ENCODE results near the gene NEDD4L.

Gene NEDD4L

DNA sequence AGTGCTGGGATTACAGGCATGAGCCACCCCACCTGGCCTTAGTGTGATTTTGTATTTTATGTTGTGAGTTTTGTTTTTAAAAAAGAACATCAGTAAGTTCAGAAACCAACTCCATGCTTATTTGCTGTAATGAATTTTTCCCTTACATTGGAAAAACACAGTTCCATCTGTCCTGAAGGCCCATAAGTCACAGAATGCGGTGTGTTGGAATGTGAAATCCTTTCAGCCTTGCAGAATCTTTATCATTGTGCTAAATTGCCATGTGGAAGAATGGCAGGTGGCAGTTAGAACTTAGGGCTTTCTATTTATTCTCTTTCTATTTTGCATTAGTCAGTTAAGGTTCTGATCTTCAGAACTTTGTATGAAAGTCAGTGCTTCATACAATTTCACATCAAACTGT is 52.6 kb downstream of the NEDD4L start:
- no peak for DNase-seq

DNA sequence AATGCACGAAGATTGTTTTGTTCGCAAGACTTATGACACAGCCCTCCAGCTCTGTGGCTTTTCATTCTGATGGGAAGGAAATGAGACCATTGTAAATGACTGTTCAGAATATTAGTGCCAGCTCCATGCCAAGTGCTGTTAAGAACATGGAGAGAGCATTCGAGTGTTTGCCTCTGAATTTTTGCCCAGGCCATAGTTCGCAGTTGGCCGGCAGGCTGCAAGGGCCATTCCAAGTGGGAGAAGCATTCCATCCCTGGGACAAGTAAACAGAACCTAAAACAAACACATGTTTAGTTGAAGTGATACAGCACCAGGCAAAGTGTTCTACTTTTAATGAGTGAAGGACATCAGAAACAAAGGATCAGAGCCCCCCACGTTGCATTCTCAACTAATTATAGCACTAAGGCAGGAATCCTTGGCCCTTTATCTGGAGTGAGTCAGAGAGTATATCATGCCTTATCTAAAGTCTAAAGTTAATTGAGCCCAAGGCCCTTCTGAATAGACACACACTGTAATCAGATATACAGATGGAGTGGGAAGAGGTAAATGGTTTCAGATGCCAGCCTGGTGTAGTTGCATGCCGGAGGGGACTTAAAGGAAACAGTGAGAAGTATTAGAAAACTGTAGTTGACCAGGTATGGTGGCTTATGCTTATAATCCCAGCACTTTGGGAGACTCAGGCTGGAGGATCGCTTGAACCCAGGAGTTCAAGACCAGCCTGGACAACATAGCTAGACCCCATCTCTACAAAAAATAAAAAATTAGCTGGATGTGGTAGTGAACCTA is 53.3 kb downstream of the NEDD4L start:
- DNase-seq = no peak

- no peak for DNase-seq
Observed at GRCh38 chr18:58097907-58098166, 53.8 kb downstream of the NEDD4L start.

GRCh38 chr18:58098706-58099105 is 54.7 kb downstream of the NEDD4L start:
- DNase-seq = no peak

- DNase-seq = no peak
Observed at GRCh38 chr18:58100154-58100553, 56.1 kb downstream of the NEDD4L start.

GRCh38 chr18:58101291-58101794 is 57.3 kb downstream of the NEDD4L start:
- DNase-seq = no peak

DNA sequence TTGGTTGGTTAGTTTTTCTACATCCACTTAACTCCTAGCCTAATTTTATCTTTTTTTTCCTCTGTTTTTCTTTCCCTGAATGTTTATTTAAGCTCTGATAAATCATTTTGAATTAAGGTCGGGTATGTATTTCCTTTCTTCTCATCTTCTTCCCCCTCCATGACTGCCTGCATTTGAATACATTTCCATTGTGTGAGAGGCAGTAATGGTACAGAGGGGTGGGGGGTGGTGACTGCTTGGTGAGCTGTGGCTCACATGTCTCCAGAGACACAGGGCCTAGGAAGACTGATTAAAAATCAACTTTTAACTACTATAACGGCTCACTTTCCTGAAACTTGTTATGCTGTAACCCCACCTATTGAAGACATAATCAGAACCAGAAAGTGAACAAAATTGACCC is 58.0 kb downstream of the NEDD4L start:
- no peak for DNase-seq

DNA sequence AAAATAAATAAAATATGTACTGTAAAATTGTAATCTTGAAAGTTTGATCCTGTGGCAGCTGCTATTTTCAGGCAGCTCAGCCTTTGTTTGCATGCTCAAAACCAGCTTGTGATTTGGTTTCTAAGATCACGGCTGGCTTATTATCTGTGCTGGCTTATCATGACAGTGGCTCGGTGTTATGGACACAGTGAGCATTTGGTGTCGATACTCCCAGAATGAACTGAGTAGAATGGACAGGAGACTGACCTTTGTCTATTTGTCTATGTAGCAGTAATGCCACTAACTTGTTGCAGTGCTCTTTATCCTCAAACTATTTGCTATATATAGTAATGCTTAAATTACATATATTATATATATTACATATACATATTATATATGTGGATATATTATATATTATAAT is 58.8 kb downstream of the NEDD4L start:
- no peak for DNase-seq

- no peak for DNase-seq
Observed at GRCh38 chr18:58103339-58103985, 59.4 kb downstream of the NEDD4L start.

GRCh38 chr18:58104096-58104495 is 60.1 kb downstream of the NEDD4L start:
- no peak for DNase-seq

DNA sequence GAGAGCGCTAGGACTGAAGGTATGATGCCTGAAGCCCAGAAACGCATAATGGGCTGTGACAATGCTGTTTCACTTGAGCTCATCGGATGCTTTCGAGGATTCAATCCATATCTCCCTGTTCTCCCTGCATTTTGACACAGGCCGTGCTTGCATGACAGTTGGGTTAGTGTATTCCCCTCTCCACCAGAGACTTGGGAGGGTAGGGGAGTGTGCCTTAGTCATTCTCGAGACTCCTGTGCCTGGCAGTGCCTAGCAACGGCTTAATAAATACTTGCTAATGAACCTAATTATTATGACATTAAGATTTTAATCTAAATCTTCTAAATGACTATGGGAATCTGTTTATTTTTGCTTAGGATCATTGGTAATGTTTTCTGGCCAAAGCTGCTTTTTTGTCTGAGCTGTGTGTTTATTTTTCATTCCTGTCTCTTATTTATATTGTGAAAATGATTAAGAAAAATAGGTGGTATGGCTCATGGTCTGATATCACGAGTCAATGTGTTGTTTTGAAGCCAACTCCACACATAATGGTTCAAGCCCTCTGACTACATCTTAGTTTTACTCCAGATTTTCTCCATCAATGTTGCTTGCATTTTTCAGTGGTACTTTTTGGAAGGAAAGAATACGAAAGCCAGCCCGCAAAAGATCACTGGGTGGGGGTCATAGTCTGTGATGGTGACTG is 61.3 kb downstream of the NEDD4L start:
- no peak for DNase-seq

GRCh38 chr18:58105888-58106260 is 61.8 kb downstream of the NEDD4L start:
- DNase-seq = no peak

DNA sequence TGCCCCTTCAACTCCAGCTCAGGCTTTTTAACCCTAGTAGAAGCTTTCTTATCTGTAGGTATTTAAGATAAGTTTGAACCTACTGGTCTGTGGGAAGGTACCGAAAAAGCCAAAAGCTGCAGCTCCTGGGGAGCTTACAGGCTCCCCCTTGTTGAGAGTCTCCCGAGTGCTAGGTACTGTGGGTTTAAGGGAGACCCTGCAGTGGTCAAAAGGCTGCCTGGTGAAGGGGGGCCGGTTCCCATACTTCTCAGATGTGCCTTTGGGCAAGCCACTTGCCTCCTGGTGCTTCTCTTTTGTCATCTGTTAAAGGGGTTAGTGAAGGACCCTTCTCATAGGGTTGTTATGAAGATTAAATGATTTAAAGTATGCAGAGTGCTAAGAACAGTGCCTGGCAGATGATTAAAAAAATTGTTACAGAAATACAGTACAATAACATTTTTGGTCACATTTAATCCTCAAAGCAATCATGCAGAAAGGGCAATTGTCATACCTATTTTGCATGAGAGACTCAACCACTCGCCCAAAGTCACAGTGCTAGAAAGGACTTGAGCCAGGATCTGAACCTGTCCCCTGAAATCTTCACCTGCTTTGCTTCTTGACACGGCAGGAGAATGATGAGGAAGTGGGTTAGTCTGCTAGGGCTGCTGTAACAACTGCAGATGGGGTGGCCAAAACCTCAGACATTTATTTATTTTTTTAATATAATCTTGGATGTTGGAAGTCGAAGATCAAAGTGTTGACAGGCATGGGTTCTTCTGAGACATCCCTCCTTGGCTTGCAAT is 62.5 kb downstream of the NEDD4L start:
- DNase-seq = no peak

DNA sequence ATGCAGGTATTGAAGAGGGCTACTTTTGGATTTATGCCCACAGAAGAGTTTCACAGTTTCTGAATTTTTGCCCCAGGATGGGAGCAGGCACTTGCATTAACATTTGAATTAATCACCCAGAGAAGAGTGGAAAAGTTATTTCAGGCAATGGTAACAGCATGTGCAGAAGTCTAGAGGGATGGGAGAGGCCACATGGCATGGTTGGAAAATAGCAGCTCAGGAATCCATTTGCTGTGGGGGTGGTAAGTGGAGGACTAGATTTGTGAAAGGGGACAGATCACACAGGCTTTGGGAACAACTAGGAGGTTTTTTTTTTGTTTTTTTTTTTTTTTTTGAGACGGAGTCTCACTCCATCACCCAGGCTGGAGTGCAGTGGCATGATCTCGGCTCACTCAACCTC is 65.2 kb downstream of the NEDD4L start:
- no peak for DNase-seq

DNA sequence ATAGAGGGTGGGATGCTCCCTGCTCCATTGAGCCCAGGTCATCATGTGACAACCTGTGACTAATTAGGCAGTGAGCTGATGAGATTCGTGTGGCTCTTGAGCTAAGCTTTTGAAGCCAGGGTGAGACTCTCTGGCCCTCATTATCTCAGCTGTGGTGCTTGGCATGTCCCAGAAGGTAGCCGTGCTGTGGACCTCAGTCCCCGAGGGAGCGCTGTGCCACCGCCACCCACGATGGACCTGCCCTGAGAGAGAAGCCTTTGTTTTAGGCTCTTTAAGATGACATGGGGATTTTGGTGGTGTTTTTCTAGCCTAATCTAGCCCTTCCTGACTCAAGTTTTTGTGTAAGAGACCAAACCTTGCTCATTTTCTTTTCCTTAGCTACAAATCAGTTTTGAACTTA is 66.4 kb downstream of the NEDD4L start:
- DNase-seq = no peak

GRCh38 chr18:58112174-58112573 is 68.1 kb downstream of the NEDD4L start:
- DNase-seq = no peak

- peak; percentile 17 for DNase-seq
Observed at GRCh38 chr18:58113337-58113736, 69.3 kb downstream of the NEDD4L start.

DNA sequence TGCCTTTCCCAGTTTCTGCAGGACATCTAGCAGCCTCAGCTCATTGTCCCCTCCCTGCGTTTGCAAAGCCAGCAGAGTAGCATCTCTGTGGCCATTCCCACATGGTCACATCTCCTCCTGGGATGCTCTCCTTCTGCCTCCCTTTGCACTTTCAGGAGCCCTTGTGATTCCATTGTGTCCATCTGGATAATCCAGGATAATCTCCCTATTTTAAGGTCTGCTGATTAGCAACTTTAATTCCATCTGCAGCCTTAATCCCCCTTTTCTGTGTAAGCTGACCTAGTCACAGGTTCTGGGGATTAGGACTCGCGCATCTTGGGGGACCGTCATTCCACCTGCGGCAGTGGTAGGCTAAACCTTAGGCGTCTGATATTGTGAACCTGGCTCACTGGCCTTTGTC is 70.7 kb downstream of the NEDD4L start:
- DNase-seq = no peak

GRCh38 chr18:58116818-58117217 is 72.8 kb downstream of the NEDD4L start:
- no peak for DNase-seq

- no peak for DNase-seq
Observed at GRCh38 chr18:58117786-58118403, 73.9 kb downstream of the NEDD4L start.

GRCh38 chr18:58118536-58118935 is 74.5 kb downstream of the NEDD4L start:
- DNase-seq = no peak

DNA sequence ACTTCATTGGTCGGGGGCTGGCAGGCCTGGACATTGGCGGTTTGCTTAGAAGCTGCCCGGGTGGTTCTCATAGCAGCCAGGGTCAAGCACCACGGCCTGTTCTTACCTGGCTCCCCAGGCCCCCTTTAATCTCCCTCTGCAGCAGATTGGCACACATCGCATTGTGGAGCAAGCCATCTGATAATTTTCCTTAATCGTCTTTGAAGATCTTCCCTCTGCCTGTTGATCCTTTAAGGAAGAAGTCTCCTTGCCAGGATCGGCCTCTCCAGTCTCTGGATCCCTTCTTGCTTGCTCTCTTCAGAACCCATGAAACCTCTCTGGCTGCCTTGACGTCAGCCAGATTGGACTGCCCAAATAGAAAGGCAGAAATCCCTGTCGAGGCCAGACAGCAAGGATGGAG is 75.8 kb downstream of the NEDD4L start:
- DNase-seq = no peak

DNA sequence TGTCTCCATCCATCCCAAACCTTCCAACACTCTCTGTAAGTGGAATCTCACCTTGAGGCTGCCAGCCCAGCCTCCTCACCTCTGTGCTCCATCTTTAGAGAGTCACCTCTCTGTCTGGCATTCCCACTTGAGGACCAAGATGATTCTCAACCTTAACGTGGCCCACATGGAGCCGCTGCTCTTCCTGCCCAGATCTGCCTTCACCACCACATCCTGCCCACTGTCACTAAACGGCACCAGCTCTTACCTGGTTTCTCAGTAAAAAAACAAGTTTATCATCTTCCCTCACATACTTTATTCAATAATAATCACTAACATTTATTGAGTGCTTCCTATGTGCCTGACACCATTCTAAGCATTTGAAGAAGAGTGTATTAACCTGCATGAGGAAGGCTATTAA is 80.4 kb downstream of the NEDD4L start:
- DNase-seq = no peak

All from activated CD4-positive, alpha-beta T cell treated with anti-CD3 and anti-CD28 coated beads, Interleukin-2, Interleukin-6, amounts not matched to agents 100 ng/mL and 50 ng/mL, durations not matched to agents 16 hours and 8 hours (primary cell).